ENCODE measurements around the gene AMN. TPM values are rescaled to one million over a fixed set of nuclear protein-coding genes. Genes with fewer than 3 reads are reported as not detected.

AMN gene
- total and polyA plus RNA-seq, 2 experiments from 2014 or later: not detected

DNA sequence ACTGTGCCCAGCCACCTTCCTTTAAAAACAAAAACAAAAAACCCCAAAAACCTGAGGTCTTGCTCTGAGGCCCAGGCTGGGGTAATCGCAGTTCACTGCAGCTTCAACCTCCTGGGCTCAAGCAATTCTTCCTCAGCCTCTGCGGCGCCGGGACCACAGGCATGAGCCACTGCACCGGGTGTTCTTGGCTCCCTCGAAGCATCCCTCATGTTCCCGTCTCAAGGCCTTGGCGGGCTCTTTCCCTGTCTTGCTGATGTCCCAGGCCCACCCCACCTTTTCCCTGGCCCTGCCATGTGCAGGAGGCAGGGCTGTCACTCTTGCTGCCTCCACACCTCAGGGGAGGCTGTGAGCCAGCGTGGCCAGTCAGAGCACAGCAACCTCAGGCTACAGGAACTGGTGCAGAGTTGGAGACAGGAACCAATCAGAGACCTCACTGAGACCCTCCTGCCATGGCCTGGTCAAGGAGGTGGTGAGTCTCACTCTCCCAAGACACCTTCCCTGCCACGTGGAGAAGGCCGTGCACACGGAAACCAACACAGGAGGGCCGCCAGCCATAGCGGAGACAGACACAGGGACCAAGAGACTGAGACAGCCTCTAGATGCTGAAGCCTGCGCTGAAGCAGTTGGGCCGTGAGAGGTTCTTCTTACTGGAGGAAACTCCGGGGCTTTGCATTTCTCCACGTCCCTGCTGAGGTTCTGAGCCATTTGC, 6.0 kb upstream of the AMN start:
- Histone ChIP-seq H3K27ac (no peak overlapping the region), H3K79me2 (ENCODE audit: insufficient read depth) (no peaks in the 10 kb centered on the region), H3K27me3 (replicated peaks; ENCODE audit: insufficient read depth) (no peaks in the 10 kb centered on the region), H3K9me3 (ENCODE audit: low read depth) (no peaks in the 10 kb centered on the region), H3K4me1 (ENCODE audit: insufficient read depth) (no peaks in the 10 kb centered on the region), H3K4me3 (no peak overlapping the region), H3K9ac (no peak overlapping the region), H3K9me2 (ENCODE audit: insufficient read depth) (no peaks in the 10 kb centered on the region), H3K4me2 (ENCODE audit: unreplicated experiment) (no peak overlapping the region), H3F3A (ENCODE audit: insufficient read depth) (no peaks in the 10 kb centered on the region), H2AFZ (no peak overlapping the region), H3K36me3 (ENCODE audit: low read depth) (no peaks in the 10 kb centered on the region), H4K20me1 (ENCODE audit: insufficient read depth) (no peaks in the 10 kb centered on the region)
- TF ChIP-seq EZH2phosphoT487 (IDR thresholded peaks at IDR 0.05; ENCODE audit: insufficient read depth, low read depth): no peak
- in situ Hi-C loops (cut with MboI): loop anchor here (10.0 kb wide), 2 partner anchors 142 to 222 kb away; partner anchors contain the start of gene TRAF3
- 75 to 77% methylated on average over 17 to 18 of the region's 18 CpGs for WGBS, 2 experiments (ENCODE audit: low coverage in 1 of 2, low lambda C conversion rate in 2 of 2, missing lambda C conversion rate in 2 of 2)
- no peak for DNase-seq

DNA sequence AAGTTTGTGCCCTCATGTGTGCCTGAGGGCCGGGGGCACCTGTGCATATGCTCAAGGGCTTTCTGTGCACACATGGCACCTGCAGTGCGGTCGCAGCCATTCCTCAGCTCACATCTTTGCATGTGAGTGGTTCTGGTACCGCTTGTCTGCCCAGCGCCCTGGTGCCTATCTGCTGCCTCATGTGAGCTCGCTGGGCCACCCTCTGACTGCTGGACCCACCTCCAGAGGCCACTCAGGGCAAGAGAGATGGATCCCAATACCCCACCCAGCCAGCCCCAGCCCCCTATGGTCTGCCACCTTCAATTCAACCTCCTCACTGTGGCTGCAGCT, 5.4 kb upstream of the AMN start:
- Histone ChIP-seq H3K27ac (no peak overlapping the region), H3K4me1 (ENCODE audit: insufficient read depth) (no peaks in the 10 kb centered on the region), H3K9me2 (ENCODE audit: insufficient read depth) (no peaks in the 10 kb centered on the region), H3K4me3 (no peak overlapping the region), H4K20me1 (ENCODE audit: insufficient read depth) (no peaks in the 10 kb centered on the region), H3K9me3 (ENCODE audit: low read depth) (no peaks in the 10 kb centered on the region), H3K9ac (no peak overlapping the region), H3K36me3 (ENCODE audit: low read depth) (no peaks in the 10 kb centered on the region), H3K79me2 (ENCODE audit: insufficient read depth) (no peaks in the 10 kb centered on the region), H2AFZ (no peak overlapping the region), H3F3A (ENCODE audit: insufficient read depth) (no peaks in the 10 kb centered on the region), H3K27me3 (replicated peaks; ENCODE audit: insufficient read depth) (no peaks in the 10 kb centered on the region), H3K4me2 (ENCODE audit: unreplicated experiment) (no peak overlapping the region)
- TF ChIP-seq EZH2 (IDR thresholded peaks at IDR 0.05; ENCODE audit: insufficient read depth, poor library complexity, severe bottlenecking) (no peak), EZH2phosphoT487 (IDR thresholded peaks at IDR 0.05; ENCODE audit: insufficient read depth, low read depth) (no peak)
- DNase-seq: no peak
- WGBS, 2 experiments (ENCODE audit: low coverage in 1 of 2, low lambda C conversion rate in 2 of 2, missing lambda C conversion rate in 2 of 2): 95 to 96% methylated on average over 6 of the region's 6 CpGs
- in situ Hi-C loops (cut with MboI): loop anchor here (10.0 kb wide), 2 partner anchors 142 to 222 kb away; partner anchors contain the start of gene TRAF3

DNA sequence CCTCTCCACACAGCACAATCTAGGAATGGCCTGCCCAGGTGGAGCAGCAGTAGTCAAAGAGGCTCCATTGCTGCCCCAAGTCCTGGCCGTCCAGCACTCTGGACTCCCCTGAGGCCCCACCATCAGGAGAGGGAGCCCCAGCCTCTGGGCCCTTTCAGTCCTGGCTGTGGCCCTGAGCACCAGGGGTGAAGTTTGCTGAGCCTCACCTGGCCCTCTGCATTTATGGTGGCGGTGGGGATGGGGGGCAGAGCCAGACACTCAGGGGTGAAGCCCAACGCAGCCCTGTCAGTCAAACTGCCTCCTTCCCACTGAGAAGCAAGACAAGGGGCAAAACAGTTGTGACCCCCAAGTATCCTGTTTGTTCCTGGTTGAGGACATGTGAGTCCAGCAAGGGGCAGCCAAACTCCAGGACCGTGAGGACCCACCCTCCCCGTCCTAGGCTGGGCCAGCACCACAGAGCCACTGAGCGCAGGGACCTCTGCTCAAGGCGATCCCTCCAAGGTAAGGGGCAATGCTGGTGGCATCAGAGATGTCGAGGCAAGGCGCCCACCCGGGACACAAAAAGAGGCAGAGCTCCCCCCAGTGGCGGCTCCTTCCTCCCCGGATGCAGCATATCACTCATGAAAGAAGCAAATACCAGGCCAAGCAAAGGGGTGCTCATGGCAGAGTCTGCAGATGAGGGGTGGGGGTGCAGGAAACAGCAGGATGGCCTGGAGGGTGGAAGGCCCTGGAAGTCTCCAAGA, 4.8 kb upstream of the AMN start:
- Histone ChIP-seq H3K4me3 (no peak overlapping the region), H3K4me1 (ENCODE audit: insufficient read depth) (no peaks in the 10 kb centered on the region), H3K27ac (no peak overlapping the region), H2AFZ (no peak overlapping the region), H3K9me2 (ENCODE audit: insufficient read depth) (no peaks in the 10 kb centered on the region), H3F3A (ENCODE audit: insufficient read depth) (no peaks in the 10 kb centered on the region), H3K27me3 (replicated peaks; ENCODE audit: insufficient read depth) (peaks cover 5% of the 10 kb centered on the region), H3K4me2 (ENCODE audit: unreplicated experiment) (no peak overlapping the region), H3K9me3 (ENCODE audit: low read depth) (no peaks in the 10 kb centered on the region), H4K20me1 (ENCODE audit: insufficient read depth) (no peaks in the 10 kb centered on the region), H3K79me2 (ENCODE audit: insufficient read depth) (no peaks in the 10 kb centered on the region), H3K9ac (no peak overlapping the region), H3K36me3 (ENCODE audit: low read depth) (no peaks in the 10 kb centered on the region)
- no peak for TF ChIP-seq EZH2 (IDR thresholded peaks at IDR 0.05; ENCODE audit: insufficient read depth, poor library complexity, severe bottlenecking)
- no peak for TF ChIP-seq EZH2phosphoT487 (IDR thresholded peaks at IDR 0.05; ENCODE audit: insufficient read depth, low read depth)
- DNase-seq: peak; percentile 62
- 32 to 40% methylated on average over 12 of the region's 12 CpGs for WGBS, 2 experiments (ENCODE audit: low coverage in 1 of 2, low lambda C conversion rate in 2 of 2, missing lambda C conversion rate in 2 of 2)
- in situ Hi-C loops (cut with MboI): loop anchor here (10.0 kb wide), 2 partner anchors 143 to 223 kb away; partner anchors contain the start of gene TRAF3

DNA sequence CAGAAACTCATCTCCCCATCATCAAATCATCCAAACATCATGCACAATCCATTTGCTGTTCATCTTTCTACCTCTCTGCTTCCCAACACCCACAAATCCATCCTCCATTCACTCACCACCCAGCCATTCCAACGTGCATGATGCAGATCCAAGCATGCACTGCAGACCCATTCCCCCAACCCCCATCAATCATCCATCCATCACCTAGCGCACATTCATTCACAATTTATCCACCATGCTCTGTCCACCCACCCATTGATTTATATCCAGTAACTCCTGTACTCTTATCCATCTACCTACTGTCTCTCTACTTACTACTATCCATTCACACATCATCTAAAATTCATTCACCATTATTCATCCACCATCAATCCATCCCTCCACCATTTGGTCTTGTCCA, 4.0 kb upstream of the AMN start:
- H3K9ac ChIP-seq: no peak overlapping the region
- H4K20me1 ChIP-seq (ENCODE audit: insufficient read depth): no peaks in the 10 kb centered on the region
- in situ Hi-C loops (cut with MboI): loop anchor here (10.0 kb wide), 2 partner anchors 144 to 224 kb away; partner anchors contain the start of gene TRAF3
- no peaks in the 10 kb centered on the region for H3F3A ChIP-seq (ENCODE audit: insufficient read depth)
- H3K27me3 ChIP-seq (replicated peaks; ENCODE audit: insufficient read depth): peaks cover 13% of the 10 kb centered on the region
- H3K9me3 ChIP-seq (ENCODE audit: low read depth): no peaks in the 10 kb centered on the region
- WGBS, 2 experiments (ENCODE audit: low coverage in 1 of 2, low lambda C conversion rate in 2 of 2, missing lambda C conversion rate in 2 of 2): 48 to 50% methylated on average over 2 of the region's 2 CpGs
- no peak overlapping the region for H3K4me3 ChIP-seq
- no peak overlapping the region for H3K27ac ChIP-seq
- TF ChIP-seq EZH2phosphoT487 (IDR thresholded peaks at IDR 0.05; ENCODE audit: insufficient read depth, low read depth) (no peak), EZH2 (IDR thresholded peaks at IDR 0.05; ENCODE audit: insufficient read depth, poor library complexity, severe bottlenecking) (no peak)
- no peak overlapping the region for H3K4me2 ChIP-seq (ENCODE audit: unreplicated experiment)
- no peak overlapping the region for H2AFZ ChIP-seq
- DNase-seq: no peak
- no peaks in the 10 kb centered on the region for H3K9me2 ChIP-seq (ENCODE audit: insufficient read depth)
- H3K4me1 ChIP-seq (ENCODE audit: insufficient read depth): no peaks in the 10 kb centered on the region
- H3K36me3 ChIP-seq (ENCODE audit: low read depth): no peaks in the 10 kb centered on the region
- no peaks in the 10 kb centered on the region for H3K79me2 ChIP-seq (ENCODE audit: insufficient read depth)
